ENCODE results near the gene KLHL36. TPM values are rescaled to one million over a fixed set of nuclear protein-coding genes. Genes with fewer than 3 reads are reported as not detected.

KLHL36 gene
- total RNA-seq, 1 donor from 2014 or later, result 49.0 TPM

GRCh38 chr16:84661418-84662060, 13.2 kb downstream of the KLHL36 start:
- peaks cover 32% of the 10 kb centered on the region for H3K36me3 ChIP-seq (ENCODE audit: insufficient read depth, low read length)
- no peak overlapping the region for H3K4me3 ChIP-seq (ENCODE audit: insufficient read depth, low read depth, low read length)
- no peaks in the 10 kb centered on the region for H3K9me3 ChIP-seq (ENCODE audit: insufficient read depth, low read depth, low read length)
- Mint-ChIP-seq H3K4me1 (ENCODE audit: low read depth, unreplicated experiment) (no peaks in the 10 kb centered on the region), H3K9me3 (ENCODE audit: unreplicated experiment) (no peaks in the 10 kb centered on the region), H3K36me3 (ENCODE audit: low read depth, unreplicated experiment) (peaks cover 30% of the 10 kb centered on the region), H3K27ac (ENCODE audit: unreplicated experiment) (no peak overlapping the region), H3K4me3 (ENCODE audit: unreplicated experiment) (no peak overlapping the region), H3K27me3 (ENCODE audit: low read depth, unreplicated experiment) (no peaks in the 10 kb centered on the region)
- peaks cover 3% of the 10 kb centered on the region for H3K79me2 ChIP-seq (ENCODE audit: insufficient read depth, low read length)
- FAIRE-seq, result no peak
- peaks cover 33% of the 10 kb centered on the region for H4K20me1 ChIP-seq (ENCODE audit: insufficient read depth, low read length)
- H2AFZ ChIP-seq (ENCODE audit: low read depth, low read length), result no peak overlapping the region
- no peak overlapping the region for H3K9ac ChIP-seq (ENCODE audit: low read length)
- no peak for TF ChIP-seq CTCF (IDR thresholded peaks at IDR 0.05; ENCODE audit: insufficient read depth, low read depth, low read length)
- no peak overlapping the region for H3K27ac ChIP-seq (ENCODE audit: low read depth, low read length)
- H3K27me3 ChIP-seq (ENCODE audit: insufficient read depth, low read length), result no peaks in the 10 kb centered on the region
- H3K4me1 ChIP-seq (ENCODE audit: insufficient read depth, low read length), result no peaks in the 10 kb centered on the region
- no peak for DNase-seq (ENCODE audit: low read depth)
- H3K4me2 ChIP-seq (ENCODE audit: low read length), result no peak overlapping the region

GRCh38 chr16:84662471-84662870, 14.2 kb downstream of the KLHL36 start:
- Histone ChIP-seq H3K4me1 (ENCODE audit: insufficient read depth, low read length) (no peaks in the 10 kb centered on the region), H3K36me3 (ENCODE audit: insufficient read depth, low read length) (peaks cover 31% of the 10 kb centered on the region), H3K9ac (ENCODE audit: low read length) (no peak overlapping the region), H3K4me2 (ENCODE audit: low read length) (no peak overlapping the region), H2AFZ (ENCODE audit: low read depth, low read length) (no peak overlapping the region), H4K20me1 (ENCODE audit: insufficient read depth, low read length) (peaks cover 30% of the 10 kb centered on the region), H3K4me3 (ENCODE audit: insufficient read depth, low read depth, low read length) (no peak overlapping the region), H3K27ac (ENCODE audit: low read depth, low read length) (no peak overlapping the region), H3K79me2 (ENCODE audit: insufficient read depth, low read length) (peaks cover 3% of the 10 kb centered on the region), H3K27me3 (ENCODE audit: insufficient read depth, low read length) (no peaks in the 10 kb centered on the region), H3K9me3 (ENCODE audit: insufficient read depth, low read depth, low read length) (no peaks in the 10 kb centered on the region)
- H3K4me3 Mint-ChIP-seq (ENCODE audit: unreplicated experiment), result no peak overlapping the region
- TF ChIP-seq EZH2 (IDR thresholded peaks at IDR 0.05; ENCODE audit: insufficient read depth, low read length) (no peak), CTCF (IDR thresholded peaks at IDR 0.05; ENCODE audit: insufficient read depth, low read depth, low read length) (no peak)
- H3K4me1 Mint-ChIP-seq (ENCODE audit: low read depth, unreplicated experiment), result no peaks in the 10 kb centered on the region
- H3K36me3 Mint-ChIP-seq (ENCODE audit: low read depth, unreplicated experiment), result peaks cover 30% of the 10 kb centered on the region
- no peaks in the 10 kb centered on the region for H3K27me3 Mint-ChIP-seq (ENCODE audit: low read depth, unreplicated experiment)
- DNase-seq (ENCODE audit: low read depth), result no peak
- FAIRE-seq, result no peak
- H3K9me3 Mint-ChIP-seq (ENCODE audit: unreplicated experiment), result no peaks in the 10 kb centered on the region
- H3K27ac Mint-ChIP-seq (ENCODE audit: unreplicated experiment), result no peak overlapping the region

- no peak for FAIRE-seq
- Histone ChIP-seq H3K27ac (ENCODE audit: low read depth, low read length) (no peak overlapping the region), H3K79me2 (ENCODE audit: insufficient read depth, low read length) (no peaks in the 10 kb centered on the region), H2AFZ (ENCODE audit: low read depth, low read length) (no peak overlapping the region), H3K4me3 (ENCODE audit: insufficient read depth, low read depth, low read length) (no peak overlapping the region), H3K36me3 (ENCODE audit: insufficient read depth, low read length) (peaks cover 26% of the 10 kb centered on the region), H3K9me3 (ENCODE audit: insufficient read depth, low read depth, low read length) (no peaks in the 10 kb centered on the region), H3K9ac (ENCODE audit: low read length) (no peak overlapping the region), H3K4me2 (ENCODE audit: low read length) (no peak overlapping the region), H3K4me1 (ENCODE audit: insufficient read depth, low read length) (no peaks in the 10 kb centered on the region), H4K20me1 (ENCODE audit: insufficient read depth, low read length) (peaks cover 28% of the 10 kb centered on the region), H3K27me3 (ENCODE audit: insufficient read depth, low read length) (no peaks in the 10 kb centered on the region)
- no peak for DNase-seq (ENCODE audit: low read depth)
- H3K36me3 Mint-ChIP-seq (ENCODE audit: low read depth, unreplicated experiment), result peaks cover 22% of the 10 kb centered on the region
- no peak overlapping the region for H3K27ac Mint-ChIP-seq (ENCODE audit: unreplicated experiment)
- no peaks in the 10 kb centered on the region for H3K27me3 Mint-ChIP-seq (ENCODE audit: low read depth, unreplicated experiment)
- H3K4me1 Mint-ChIP-seq (ENCODE audit: low read depth, unreplicated experiment), result no peaks in the 10 kb centered on the region
- no peak for TF ChIP-seq CTCF (IDR thresholded peaks at IDR 0.05; ENCODE audit: insufficient read depth, low read depth, low read length)
- no peak for TF ChIP-seq EZH2 (IDR thresholded peaks at IDR 0.05; ENCODE audit: insufficient read depth, low read length)
- H3K9me3 Mint-ChIP-seq (ENCODE audit: unreplicated experiment), result no peaks in the 10 kb centered on the region
- no peak overlapping the region for H3K4me3 Mint-ChIP-seq (ENCODE audit: unreplicated experiment)
Measured at GRCh38 chr16:84663433-84664101, 15.3 kb downstream of the KLHL36 start.
